Right atrium auricular region (tissue), 2 donors: Measurements from ENCODE around the gene SLC8B1. TPM values are rescaled to one million over a fixed set of nuclear protein-coding genes. Genes with fewer than 3 reads are reported as not detected.

Experiments
- DNase-seq: peaks from one replicate; pipeline ENCODE4 v3.0.0-alpha.2; 2019; ENCODE audit warnings: low spot score
- H3K27ac ChIP-seq, 2 donors: fragments of 200-600 bp; sonication (generic); 1 replicate in 1 of 2; 2 replicates in 1 of 2; pipeline ENCODE4 v1.5.1; 2016 to 2019
- H3K27me3 ChIP-seq, 2 donors: fragments of 200-600 bp; sonication (generic); one replicate each; pipeline versions ENCODE4 v1.5.1 to v1.6.0; 2017 to 2019
- H3K36me3 ChIP-seq: fragments of 200-600 bp; sonication (generic); one replicate; pipeline ENCODE4 v1.5.1; 2016
- H3K4me1 ChIP-seq, 2 donors: fragments of 200-600 bp; sonication (generic); one replicate each; pipeline versions ENCODE4 v1.5.1 to v1.6.0; 2017 to 2019
- H3K4me3 ChIP-seq, 2 donors: fragments of 200-600 bp; sonication (generic); 1 replicate in 1 of 2; 2 replicates in 1 of 2; pipeline ENCODE4 v1.5.1; 2017 to 2019; ENCODE audit warnings: mild to moderate bottlenecking in 1 of 2, moderate library complexity in 1 of 2
- H3K9me3 ChIP-seq, 2 donors: fragments of 200-600 bp; sonication (generic); one replicate each; pipeline ENCODE4 v1.5.1; 2019
- total RNA-seq, 2 donors: library from RNA; depleted of rRNA; stranded (reverse); fragments of >200 nt; gene quantifications; one replicate each; pipeline ENCODE4 v1.1.0, GENCODE V29; 2016
- TF ChIP-seq, protein P1 (sequence below), 2 donors: fragments of 200-600 bp; sonication (generic); IDR thresholded peaks; one replicate each; pipeline ENCODE4 v1.5.1; 2019; ENCODE audit warnings: antibody characterized with exemption in 2 of 2

SLC8B1 gene
- total RNA-seq, 2 donors from 2014 or later, result 17.1 to 18.8 TPM

DNA sequence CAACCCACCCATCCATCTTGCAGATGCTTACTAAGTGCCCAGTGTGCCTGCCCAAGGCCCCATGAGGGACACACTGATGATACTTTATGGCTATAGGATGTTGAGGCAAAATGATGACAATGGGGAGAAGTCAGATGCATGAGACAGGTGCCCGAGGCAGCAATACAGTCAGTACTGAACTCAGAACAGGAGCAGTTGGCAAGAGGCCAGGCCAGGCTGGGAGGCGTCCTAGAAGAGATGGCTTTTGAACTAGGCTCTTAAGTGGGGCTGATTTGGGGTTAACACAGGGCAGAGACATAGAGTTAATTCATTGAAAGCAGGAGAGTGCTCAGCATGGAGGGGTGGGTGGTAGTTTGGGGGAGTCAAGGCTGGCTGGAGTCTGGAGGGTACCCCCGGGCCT, 39.1 kb upstream of the SLC8B1 start:
- Histone ChIP-seq H3K27me3 (no peaks in the 10 kb centered on the region), H3K27ac (no peak overlapping the region), H3K4me3 (no peak overlapping the region), H3K4me1 (no peaks in the 10 kb centered on the region), H3K36me3 (peaks cover 49% of the 10 kb centered on the region), H3K9me3 (no peaks in the 10 kb centered on the region)
- TF ChIP-seq, protein P1, sequence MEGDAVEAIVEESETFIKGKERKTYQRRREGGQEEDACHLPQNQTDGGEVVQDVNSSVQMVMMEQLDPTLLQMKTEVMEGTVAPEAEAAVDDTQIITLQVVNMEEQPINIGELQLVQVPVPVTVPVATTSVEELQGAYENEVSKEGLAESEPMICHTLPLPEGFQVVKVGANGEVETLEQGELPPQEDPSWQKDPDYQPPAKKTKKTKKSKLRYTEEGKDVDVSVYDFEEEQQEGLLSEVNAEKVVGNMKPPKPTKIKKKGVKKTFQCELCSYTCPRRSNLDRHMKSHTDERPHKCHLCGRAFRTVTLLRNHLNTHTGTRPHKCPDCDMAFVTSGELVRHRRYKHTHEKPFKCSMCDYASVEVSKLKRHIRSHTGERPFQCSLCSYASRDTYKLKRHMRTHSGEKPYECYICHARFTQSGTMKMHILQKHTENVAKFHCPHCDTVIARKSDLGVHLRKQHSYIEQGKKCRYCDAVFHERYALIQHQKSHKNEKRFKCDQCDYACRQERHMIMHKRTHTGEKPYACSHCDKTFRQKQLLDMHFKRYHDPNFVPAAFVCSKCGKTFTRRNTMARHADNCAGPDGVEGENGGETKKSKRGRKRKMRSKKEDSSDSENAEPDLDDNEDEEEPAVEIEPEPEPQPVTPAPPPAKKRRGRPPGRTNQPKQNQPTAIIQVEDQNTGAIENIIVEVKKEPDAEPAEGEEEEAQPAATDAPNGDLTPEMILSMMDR (IDR thresholded peaks at IDR 0.05), result no peak
- no peak for DNase-seq

DNA sequence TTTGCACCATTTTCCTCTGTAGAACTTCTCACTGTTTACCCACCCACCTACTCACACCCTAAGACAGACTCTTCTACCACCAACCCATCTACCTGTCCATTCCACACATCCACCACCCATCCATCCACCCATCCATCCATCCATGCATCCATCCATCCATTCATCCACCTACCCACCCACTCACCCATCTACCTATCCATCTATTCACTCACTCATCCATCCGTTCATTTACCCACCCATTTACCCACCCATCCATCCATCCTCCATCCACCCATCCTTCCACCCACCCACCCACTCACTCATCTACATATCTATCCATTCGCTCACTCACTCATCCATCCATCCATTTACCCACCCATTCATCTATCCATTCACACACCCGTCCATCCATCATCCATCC, 38.5 kb upstream of the SLC8B1 start:
- Histone ChIP-seq H3K9me3 (no peaks in the 10 kb centered on the region), H3K36me3 (peaks cover 49% of the 10 kb centered on the region), H3K4me1 (no peaks in the 10 kb centered on the region), H3K4me3 (no peak overlapping the region), H3K27ac (no peak overlapping the region), H3K27me3 (no peaks in the 10 kb centered on the region)
- DNase-seq, result no peak
- TF ChIP-seq, protein P1 (IDR thresholded peaks at IDR 0.05), result no peak

DNA sequence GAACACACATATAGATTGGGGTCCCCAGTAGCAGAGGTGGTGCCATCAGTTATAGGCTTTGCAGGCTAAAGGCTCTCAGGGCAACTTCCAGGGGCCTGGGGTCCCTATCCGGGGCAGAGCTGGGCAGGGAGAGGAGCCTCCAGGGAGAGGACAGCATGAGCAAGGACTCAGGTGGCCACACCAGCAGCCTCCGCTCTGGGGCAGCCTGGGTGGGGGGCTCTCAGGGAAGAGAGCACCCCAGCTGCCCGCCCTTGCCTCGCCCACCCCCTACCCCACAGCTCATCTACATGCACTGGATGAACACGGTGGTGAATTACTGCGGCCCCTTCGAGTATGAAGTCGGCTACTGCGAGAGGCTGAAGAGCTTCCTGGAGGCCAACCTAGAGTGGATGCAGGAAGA, 37.5 kb upstream of the SLC8B1 start:
- TF ChIP-seq, protein P1 (IDR thresholded peaks at IDR 0.05), result no peak
- Histone ChIP-seq H3K9me3 (no peaks in the 10 kb centered on the region), H3K4me3 (no peak overlapping the region)

DNA sequence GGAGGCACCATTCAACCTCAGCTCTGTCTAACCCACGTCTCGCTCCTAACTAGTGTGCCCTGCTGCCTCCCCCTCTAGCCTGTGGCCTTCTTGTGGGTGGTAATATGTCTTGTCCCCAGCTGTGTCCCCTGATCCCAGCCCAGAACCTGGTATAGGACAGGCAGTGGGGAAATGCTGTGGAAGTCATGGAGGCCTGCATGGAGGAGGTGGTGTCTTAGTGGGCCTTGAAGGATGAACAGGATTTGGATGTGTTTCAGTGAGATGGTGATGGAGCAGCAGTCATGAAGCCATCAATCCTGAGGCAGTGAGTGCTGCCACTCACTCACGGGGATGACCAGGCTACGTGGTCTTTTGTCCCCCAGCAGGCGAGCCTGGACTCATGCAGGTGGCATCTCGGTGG, 36.9 kb upstream of the SLC8B1 start:
- no peak for DNase-seq
- Histone ChIP-seq H3K4me3 (no peak overlapping the region), H3K9me3 (no peaks in the 10 kb centered on the region), H3K27ac (no peak overlapping the region), H3K36me3 (peaks cover 40% of the 10 kb centered on the region), H3K4me1 (peaks cover 0 to 6% of the 10 kb centered on the region in 2 donors), H3K27me3 (no peaks in the 10 kb centered on the region)
- TF ChIP-seq, protein P1 (IDR thresholded peaks at IDR 0.05), result no peak

More for the DNA sequence above, 37.5 kb upstream of the SLC8B1 start:
- Histone ChIP-seq H3K27ac (no peak overlapping the region), H3K4me1 (peaks cover 0 to 2% of the 10 kb centered on the region in 2 donors), H3K36me3 (peaks cover 43% of the 10 kb centered on the region), H3K27me3 (no peaks in the 10 kb centered on the region)
- DNase-seq, result no peak

DNA sequence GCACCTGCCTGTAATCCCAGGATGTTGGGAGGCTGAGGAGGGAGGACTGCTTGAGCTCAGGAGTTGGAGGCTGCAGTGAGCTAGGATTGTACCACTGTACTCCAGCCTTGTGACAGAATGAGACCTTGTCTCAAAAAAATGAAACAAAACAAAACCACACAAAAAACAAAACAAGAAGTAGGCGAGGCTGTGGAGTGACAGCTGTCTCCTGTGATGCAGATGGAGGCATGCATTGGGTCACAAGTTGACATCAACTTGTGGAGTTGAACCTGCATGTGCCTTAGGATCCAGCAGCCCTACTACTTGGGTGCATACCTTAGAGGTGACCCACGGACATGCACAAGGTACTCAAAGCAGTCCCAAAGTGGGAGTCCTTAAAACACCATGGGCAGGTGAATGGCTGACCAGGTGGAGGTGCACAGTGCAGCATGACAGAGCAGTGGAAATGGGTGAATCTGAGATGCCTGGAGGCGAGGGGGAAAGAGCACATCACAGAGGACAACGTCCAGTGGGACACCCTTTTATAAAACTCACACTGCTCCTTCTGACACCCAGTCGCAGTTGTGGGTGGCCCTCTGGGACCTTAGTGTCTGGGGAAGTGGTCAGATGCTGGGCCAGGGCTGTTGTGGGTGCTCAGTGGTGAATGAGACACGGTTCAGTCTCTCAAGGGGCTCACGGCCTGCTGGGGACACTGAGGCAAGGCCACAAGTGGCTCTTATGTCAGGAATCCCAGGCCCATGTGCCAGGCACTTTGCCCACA, 36.2 kb upstream of the SLC8B1 start:
- H3K27ac ChIP-seq, result no peak overlapping the region
- no peak overlapping the region for H3K4me3 ChIP-seq
- TF ChIP-seq, protein P1 (IDR thresholded peaks at IDR 0.05), result no peak
- peaks cover 33% of the 10 kb centered on the region for H3K36me3 ChIP-seq
- H3K9me3 ChIP-seq, result no peaks in the 10 kb centered on the region
- H3K4me1 ChIP-seq, result peaks cover 0 to 13% of the 10 kb centered on the region in 2 donors
- H3K27me3 ChIP-seq, result no peaks in the 10 kb centered on the region
- no peak for DNase-seq
